Brain microvascular endothelial cell (primary cell): ENCODE data around the gene CTCFL.

Experiments
- DNase-seq: peaks from one replicate; pipeline ENCODE4 v3.0.0-alpha.2; 2020
- H3K27ac ChIP-seq: fragments of 250-450 bp; sonication (Bioruptor Pico); 2 replicates; pipeline ENCODE4 v1.5.1; 2020; ENCODE audit warnings: mild to moderate bottlenecking, moderate library complexity
- H3K27me3 ChIP-seq: fragments of 250-450 bp; sonication (Bioruptor Pico); replicated peaks from 2 replicates; pipeline ENCODE4 v1.5.1; 2020; ENCODE audit warnings: mild to moderate bottlenecking
- H3K36me3 ChIP-seq: fragments of 250-450 bp; sonication (Bioruptor Pico); replicated peaks from 2 replicates; pipeline ENCODE4 v1.5.1; 2020; ENCODE audit warnings: mild to moderate bottlenecking
- H3K4me3 ChIP-seq: 2 replicates; pipeline ENCODE4 v1.5.1; 2011; ENCODE audit warnings: low read depth, mild to moderate bottlenecking, control low read depth, low read length, moderate library complexity
- in situ Hi-C: cut with HindIII; loops from 2 replicates; pipeline ENCODE4 v1.10.0; 2017; ENCODE audit warnings: low sequenced_read_pairs, low pct_ligation_motif_present
- TF ChIP-seq, protein P1 (sequence below): IDR thresholded peaks from 2 replicates; pipeline ENCODE4 v1.5.1; 2011; ENCODE audit warnings: low read depth, mild to moderate bottlenecking, moderate library complexity, low read length, control low read depth, inconsistent platforms; ENCODE audit errors: missing control alignments

Gene CTCFL

GRCh38 chr20:57524511-57525176 is at the start of gene CTCFL:
CTCFL (minus strand) TSS chr20:57525140; CDS start chr20:57524205, 935 bp downstream.
- TF ChIP-seq, protein P1, sequence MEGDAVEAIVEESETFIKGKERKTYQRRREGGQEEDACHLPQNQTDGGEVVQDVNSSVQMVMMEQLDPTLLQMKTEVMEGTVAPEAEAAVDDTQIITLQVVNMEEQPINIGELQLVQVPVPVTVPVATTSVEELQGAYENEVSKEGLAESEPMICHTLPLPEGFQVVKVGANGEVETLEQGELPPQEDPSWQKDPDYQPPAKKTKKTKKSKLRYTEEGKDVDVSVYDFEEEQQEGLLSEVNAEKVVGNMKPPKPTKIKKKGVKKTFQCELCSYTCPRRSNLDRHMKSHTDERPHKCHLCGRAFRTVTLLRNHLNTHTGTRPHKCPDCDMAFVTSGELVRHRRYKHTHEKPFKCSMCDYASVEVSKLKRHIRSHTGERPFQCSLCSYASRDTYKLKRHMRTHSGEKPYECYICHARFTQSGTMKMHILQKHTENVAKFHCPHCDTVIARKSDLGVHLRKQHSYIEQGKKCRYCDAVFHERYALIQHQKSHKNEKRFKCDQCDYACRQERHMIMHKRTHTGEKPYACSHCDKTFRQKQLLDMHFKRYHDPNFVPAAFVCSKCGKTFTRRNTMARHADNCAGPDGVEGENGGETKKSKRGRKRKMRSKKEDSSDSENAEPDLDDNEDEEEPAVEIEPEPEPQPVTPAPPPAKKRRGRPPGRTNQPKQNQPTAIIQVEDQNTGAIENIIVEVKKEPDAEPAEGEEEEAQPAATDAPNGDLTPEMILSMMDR, result no peak
- DNase-seq, result no peak
- in situ Hi-C loops, result no loop called here
- Histone ChIP-seq H3K27me3 (peaks cover 2% of the 10 kb centered on the region), H3K4me3 (no peak within 1 kb of the TSS), H3K27ac (no peak within 1 kb of the TSS), H3K36me3 (no peaks in the 10 kb centered on the region)

- Histone ChIP-seq H3K27me3 (no peaks in the 10 kb centered on the region), H3K27ac (no peak overlapping the region), H3K4me3 (no peak overlapping the region), H3K36me3 (no peaks in the 10 kb centered on the region)
- TF ChIP-seq, protein P1, result peak; percentile 25
- in situ Hi-C loops, result no loop called here
- no peak for DNase-seq
These were observed 49.0 kb upstream of the CTCFL start for GRCh38 chr20:57573894-57574293.

- no peak for DNase-seq
- no peaks in the 10 kb centered on the region for H3K36me3 ChIP-seq
- H3K27me3 ChIP-seq, result no peaks in the 10 kb centered on the region
- in situ Hi-C loops, result no loop called here
- TF ChIP-seq, protein P1, result no peak
- no peak overlapping the region for H3K27ac ChIP-seq
- H3K4me3 ChIP-seq, result no peak overlapping the region
These were observed 48.3 kb upstream of the CTCFL start for GRCh38 chr20:57573242-57573641.

- Histone ChIP-seq H3K36me3 (no peaks in the 10 kb centered on the region), H3K27me3 (no peaks in the 10 kb centered on the region), H3K4me3 (no peak overlapping the region), H3K27ac (no peak overlapping the region)
- in situ Hi-C loops, result no loop called here
- TF ChIP-seq, protein P1, result no peak
- DNase-seq, result no peak
These were observed 47.0 kb upstream of the CTCFL start for GRCh38 chr20:57571782-57572416.

DNA sequence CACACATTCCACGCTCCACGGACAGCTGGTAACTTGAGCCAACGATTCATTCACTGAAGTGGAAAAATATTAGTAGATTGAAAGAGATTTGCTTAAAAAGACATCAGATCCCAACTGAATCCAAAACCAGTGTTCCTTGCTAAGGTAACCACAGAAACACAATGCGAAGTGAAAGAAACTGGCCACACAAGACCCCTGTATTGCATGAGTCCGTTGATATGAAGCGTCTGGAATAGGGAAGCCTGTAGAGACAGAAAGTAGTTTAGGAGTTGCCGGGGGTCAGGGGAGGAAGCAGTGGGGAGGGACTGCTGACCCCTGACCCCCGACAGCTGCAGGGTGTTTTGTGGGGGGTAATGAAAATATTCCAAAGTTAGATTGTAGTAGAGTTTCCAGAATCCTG is 46.0 kb upstream of the CTCFL start:
- in situ Hi-C loops, result no loop called here
- H3K36me3 ChIP-seq, result no peaks in the 10 kb centered on the region
- TF ChIP-seq, protein P1, result no peak
- no peak for DNase-seq
- no peak overlapping the region for H3K27ac ChIP-seq
- no peak overlapping the region for H3K4me3 ChIP-seq
- H3K27me3 ChIP-seq, result no peaks in the 10 kb centered on the region
